ENCODE results near the gene PCDHGA1.

The PCDHGA1 gene

DNA sequence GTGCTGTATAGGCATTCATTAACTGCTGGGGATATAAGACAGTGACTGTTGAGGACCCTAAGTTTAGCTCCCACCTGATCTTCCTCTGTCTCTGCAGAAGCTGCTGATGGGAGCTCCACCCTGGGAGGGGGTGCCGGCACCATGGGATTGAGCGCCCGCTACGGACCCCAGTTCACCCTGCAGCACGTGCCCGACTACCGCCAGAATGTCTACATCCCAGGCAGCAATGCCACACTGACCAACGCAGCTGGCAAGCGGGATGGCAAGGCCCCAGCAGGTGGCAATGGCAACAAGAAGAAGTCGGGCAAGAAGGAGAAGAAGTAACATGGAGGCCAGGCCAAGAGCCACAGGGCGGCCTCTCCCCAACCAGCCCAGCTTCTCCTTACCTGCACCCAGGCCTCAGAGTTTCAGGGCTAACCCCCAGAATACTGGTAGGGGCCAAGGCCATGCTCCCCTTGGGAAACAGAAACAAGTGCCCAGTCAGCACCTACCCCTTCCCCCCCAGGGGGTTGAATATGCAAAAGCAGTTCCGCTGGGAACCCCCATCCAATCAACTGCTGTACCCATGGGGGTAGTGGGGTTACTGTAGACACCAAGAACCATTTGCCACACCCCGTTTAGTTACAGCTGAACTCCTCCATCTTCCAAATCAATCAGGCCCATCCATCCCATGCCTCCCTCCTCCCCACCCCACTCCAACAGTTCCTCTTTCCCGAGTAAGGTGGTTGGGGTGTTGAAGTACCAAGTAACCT, 180.7 kb downstream of the PCDHGA1 start:
- TF ChIP-seq, protein P1, sequence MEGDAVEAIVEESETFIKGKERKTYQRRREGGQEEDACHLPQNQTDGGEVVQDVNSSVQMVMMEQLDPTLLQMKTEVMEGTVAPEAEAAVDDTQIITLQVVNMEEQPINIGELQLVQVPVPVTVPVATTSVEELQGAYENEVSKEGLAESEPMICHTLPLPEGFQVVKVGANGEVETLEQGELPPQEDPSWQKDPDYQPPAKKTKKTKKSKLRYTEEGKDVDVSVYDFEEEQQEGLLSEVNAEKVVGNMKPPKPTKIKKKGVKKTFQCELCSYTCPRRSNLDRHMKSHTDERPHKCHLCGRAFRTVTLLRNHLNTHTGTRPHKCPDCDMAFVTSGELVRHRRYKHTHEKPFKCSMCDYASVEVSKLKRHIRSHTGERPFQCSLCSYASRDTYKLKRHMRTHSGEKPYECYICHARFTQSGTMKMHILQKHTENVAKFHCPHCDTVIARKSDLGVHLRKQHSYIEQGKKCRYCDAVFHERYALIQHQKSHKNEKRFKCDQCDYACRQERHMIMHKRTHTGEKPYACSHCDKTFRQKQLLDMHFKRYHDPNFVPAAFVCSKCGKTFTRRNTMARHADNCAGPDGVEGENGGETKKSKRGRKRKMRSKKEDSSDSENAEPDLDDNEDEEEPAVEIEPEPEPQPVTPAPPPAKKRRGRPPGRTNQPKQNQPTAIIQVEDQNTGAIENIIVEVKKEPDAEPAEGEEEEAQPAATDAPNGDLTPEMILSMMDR (IDR thresholded peaks at IDR 0.05; ENCODE audit: low read depth, low read length) = no peak
- no peak overlapping the region for H3K27ac ChIP-seq

DNA sequence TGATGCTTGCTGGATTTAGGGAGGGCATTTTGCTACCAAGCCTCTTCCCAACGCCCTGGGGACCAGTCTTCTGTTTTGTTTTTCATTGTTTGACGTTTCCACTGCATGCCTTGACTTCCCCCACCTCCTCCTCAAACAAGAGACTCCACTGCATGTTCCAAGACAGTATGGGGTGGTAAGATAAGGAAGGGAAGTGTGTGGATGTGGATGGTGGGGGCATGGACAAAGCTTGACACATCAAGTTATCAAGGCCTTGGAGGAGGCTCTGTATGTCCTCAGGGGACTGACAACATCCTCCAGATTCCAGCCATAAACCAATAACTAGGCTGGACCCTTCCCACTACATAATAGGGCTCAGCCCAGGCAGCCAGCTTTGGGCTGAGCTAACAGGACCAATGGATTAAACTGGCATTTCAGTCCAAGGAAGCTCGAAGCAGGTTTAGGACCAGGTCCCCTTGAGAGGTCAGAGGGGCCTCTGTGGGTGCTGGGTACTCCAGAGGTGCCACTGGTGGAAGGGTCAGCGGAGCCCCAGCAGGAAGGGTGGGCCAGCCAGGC, 181.5 kb downstream of the PCDHGA1 start:
- no peak overlapping the region for H3K4me3 ChIP-seq (ENCODE audit: low read depth, low read length)
- H3K27me3 ChIP-seq (ENCODE audit: insufficient read depth, low read depth, severe bottlenecking) = no peaks in the 10 kb centered on the region
- no peaks in the 10 kb centered on the region for H3K9me3 ChIP-seq (ENCODE audit: severe bottlenecking)
- no peak overlapping the region for H3K27ac ChIP-seq
- no peak for DNase-seq
- TF ChIP-seq, protein P1 (IDR thresholded peaks at IDR 0.05; ENCODE audit: low read depth, low read length) = no peak
- peaks cover 14% of the 10 kb centered on the region for H3K36me3 ChIP-seq

More for the DNA sequence above, 180.7 kb downstream of the PCDHGA1 start:
- no peak for DNase-seq
- Histone ChIP-seq H3K27me3 (ENCODE audit: insufficient read depth, low read depth, severe bottlenecking) (no peaks in the 10 kb centered on the region), H3K4me3 (ENCODE audit: low read depth, low read length) (no peak overlapping the region), H3K9me3 (ENCODE audit: severe bottlenecking) (no peaks in the 10 kb centered on the region), H3K36me3 (peaks cover 6% of the 10 kb centered on the region)

DNA sequence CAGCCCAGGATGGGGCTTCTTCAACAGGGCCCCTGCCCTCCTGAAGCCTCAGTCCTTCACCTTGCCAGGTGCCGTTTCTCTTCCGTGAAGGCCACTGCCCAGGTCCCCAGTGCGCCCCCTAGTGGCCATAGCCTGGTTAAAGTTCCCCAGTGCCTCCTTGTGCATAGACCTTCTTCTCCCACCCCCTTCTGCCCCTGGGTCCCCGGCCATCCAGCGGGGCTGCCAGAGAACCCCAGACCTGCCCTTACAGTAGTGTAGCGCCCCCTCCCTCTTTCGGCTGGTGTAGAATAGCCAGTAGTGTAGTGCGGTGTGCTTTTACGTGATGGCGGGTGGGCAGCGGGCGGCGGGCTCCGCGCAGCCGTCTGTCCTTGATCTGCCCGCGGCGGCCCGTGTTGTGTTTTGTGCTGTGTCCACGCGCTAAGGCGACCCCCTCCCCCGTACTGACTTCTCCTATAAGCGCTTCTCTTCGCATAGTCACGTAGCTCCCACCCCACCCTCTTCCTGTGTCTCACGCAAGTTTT, 182.1 kb downstream of the PCDHGA1 start:
- Histone ChIP-seq H3K4me3 (ENCODE audit: low read depth, low read length) (no peak overlapping the region), H3K27ac (no peak overlapping the region), H3K27me3 (ENCODE audit: insufficient read depth, low read depth, severe bottlenecking) (no peaks in the 10 kb centered on the region), H3K36me3 (peaks cover 20% of the 10 kb centered on the region), H3K9me3 (ENCODE audit: severe bottlenecking) (no peaks in the 10 kb centered on the region)
- DNase-seq = peak; percentile 81
- TF ChIP-seq, protein P1 (IDR thresholded peaks at IDR 0.05; ENCODE audit: low read depth, low read length) = peak; percentile 88

DNA sequence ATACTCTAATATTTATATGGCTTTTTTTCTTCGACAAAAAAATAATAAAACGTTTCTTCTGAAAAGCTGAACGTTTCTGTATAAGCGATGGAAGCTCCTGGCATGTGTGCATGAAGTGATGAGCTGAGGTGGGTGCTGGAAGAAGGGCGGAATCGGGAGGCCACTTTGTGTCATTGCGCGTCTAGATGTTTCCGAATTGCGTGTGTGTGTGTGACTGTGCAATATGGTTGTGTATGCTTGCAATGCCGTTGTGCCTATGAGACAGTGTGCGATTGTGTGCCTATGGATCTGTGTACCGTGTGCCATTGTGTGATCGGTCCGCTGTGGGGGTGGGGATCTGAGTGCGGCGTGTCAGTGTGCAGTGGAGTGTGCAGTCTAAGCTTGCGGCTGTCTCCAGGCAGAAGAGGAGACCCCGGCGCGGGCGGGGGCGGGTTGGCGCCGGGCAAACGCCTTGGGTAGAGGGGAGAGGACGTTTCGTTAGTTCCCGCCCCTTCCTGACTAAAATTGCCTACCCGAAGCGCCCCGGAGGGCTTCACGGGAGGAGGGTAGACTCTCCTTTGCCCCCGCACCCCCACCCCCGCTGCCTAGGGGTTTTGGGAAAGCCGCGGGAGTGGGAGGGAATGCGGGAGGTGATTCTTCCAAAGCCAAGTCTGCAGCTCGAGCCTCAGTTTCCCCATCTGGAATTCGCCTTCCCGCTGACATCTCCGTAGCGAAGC, 182.8 kb downstream of the PCDHGA1 start:
- Histone ChIP-seq H3K9me3 (ENCODE audit: severe bottlenecking) (no peaks in the 10 kb centered on the region), H3K36me3 (peaks cover 20% of the 10 kb centered on the region), H3K27me3 (ENCODE audit: insufficient read depth, low read depth, severe bottlenecking) (no peaks in the 10 kb centered on the region), H3K4me3 (ENCODE audit: low read depth, low read length) (no peak overlapping the region), H3K27ac (no peak overlapping the region)
- DNase-seq = no peak
- TF ChIP-seq, protein P1 (IDR thresholded peaks at IDR 0.05; ENCODE audit: low read depth, low read length) = no peak

DNA sequence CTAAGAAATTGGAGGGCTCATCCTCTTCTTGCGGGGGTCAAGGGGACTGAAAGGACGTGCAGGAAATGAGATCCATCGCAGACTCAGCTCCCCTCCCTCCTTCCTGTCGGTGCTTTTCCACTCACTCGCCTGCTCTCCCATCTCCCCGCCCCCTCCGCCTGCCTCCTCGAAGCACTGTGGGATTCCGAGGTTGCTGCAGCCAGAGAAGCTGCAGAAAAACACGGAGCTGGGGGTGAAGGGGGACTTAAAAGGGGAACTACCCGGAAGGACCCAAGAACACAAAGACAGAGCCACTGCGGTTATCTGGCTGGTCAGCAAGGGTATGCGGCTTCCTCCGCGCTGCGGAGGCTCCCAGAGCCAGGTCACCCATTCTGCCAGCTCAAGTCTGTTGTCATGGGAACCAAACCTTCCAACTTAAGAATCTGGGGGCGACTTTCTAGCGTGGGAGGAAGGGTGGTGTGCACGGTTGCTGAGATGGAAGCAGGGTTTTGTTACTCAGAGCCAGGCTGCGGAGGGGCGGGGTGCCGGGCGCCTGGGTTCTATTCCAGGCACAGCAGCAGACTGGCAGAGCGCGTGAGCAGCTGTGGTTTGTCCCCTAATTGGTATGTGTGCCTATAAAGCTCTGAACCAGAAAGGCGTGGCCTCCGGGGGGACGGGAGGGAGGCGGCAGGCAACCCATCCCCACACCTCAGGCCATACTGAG, 183.5 kb downstream of the PCDHGA1 start:
- DNase-seq = no peak
- no peak overlapping the region for H3K27ac ChIP-seq
- no peak overlapping the region for H3K4me3 ChIP-seq (ENCODE audit: low read depth, low read length)
- TF ChIP-seq, protein P1 (IDR thresholded peaks at IDR 0.05; ENCODE audit: low read depth, low read length) = no peak
- no peaks in the 10 kb centered on the region for H3K9me3 ChIP-seq (ENCODE audit: severe bottlenecking)
- H3K36me3 ChIP-seq = peaks cover 23% of the 10 kb centered on the region
- no peaks in the 10 kb centered on the region for H3K27me3 ChIP-seq (ENCODE audit: insufficient read depth, low read depth, severe bottlenecking)

Data from WERI-Rb-1 (cell line).